ENCODE data around the gene RBBP7.

DNA sequence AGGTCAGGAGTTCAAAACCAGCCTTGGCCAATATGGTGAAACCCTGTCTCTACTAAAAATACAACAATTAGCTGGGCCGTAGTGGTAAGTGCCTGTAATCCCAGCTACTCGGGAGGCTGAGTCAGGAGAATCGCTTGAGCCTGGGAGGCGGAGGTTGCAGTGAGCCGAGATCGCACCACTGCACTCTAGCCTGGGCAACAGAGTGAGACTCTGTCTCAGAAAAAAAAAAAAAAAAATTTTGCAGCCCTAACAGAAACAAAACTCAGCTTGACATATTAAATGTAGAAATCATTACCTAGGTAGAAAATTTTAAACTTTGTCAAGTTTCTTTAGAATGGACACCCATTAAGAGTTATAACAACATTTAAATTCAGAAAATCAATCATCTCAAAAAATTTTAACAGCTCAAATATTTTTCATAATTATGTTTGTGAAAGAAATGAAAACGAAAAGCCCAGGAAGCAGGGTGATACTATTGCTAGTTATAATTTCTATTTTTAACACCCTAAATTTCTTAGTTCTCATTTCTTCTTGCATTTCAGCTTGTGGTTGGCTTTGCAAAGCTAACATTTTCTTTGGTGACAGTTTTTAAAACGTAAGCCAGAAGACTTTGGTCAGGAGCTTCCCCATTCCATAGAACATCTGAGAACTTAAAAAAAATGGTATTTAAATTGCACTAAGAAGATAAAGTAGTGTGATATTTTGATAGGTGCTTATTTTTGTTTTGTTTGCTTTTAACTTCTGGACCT lies 33.3 kb upstream of the RBBP7 start:
- TF ChIP-seq, protein P1, sequence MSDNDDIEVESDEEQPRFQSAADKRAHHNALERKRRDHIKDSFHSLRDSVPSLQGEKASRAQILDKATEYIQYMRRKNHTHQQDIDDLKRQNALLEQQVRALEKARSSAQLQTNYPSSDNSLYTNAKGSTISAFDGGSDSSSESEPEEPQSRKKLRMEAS (IDR thresholded peaks at IDR 0.05; ENCODE audit: low read depth, low read length) = no peak
- no peak for TF ChIP-seq MYC (IDR thresholded peaks at IDR 0.05; ENCODE audit: low read depth, low read length)
